HG03575 (cell line): ENCODE results near the gene DBNDD2.

ENCODE experiments used
- ATAC-seq: cut with Tn5 transposase; IDR thresholded peaks from one replicate; pipeline ENCODE4 v1.9.1; 2021; ENCODE audit not compliant: unreplicated experiment, insufficient number of reproducible peaks, low FRiP score; ENCODE audit errors: extremely low read depth

DBNDD2 gene, protein sequence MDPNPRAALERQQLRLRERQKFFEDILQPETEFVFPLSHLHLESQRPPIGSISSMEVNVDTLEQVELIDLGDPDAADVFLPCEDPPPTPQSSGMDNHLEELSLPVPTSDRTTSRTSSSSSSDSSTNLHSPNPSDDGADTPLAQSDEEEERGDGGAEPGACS

DNA sequence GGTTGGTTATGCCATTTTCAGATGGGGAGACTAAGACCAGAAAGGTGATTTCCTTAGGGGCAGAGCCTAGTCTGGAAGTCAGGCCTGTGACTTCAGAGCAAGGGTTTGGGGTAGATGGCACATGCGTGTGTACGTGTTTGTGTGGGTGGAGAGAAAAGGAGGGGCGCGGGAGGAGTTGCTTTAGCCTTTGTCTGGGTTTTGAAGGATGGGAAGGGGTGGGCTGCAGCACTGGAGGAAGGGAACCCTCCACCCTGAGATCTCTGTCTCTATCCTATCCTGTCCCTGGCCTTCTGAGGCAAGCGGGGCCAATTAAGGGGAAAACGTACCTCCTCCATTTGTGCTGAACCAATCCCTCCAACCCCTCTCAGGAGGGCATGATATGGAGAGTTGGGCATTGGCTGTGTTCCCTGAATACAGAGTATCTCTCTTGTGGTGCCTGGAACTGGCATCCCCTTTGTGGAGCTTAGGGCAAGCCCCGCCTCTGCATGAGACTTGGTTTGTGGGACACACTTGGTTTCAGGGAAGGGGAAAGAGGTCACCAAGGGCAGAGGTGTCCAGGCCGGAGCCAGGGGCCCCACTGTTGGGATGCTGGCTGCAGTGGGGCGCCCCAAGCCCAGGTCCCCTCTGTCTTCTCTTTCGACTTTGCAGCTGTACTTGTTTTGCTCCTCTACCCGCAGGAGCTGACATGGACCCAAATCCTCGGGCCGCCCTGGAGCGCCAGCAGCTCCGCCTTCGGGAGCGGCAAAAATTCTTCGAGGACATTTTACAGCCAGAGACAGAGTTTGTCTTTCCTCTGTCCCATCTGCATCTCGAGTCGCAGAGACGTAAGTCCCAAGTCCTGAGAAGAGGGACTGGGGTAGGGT, at the start of gene DBNDD2:
DBNDD2 (plus strand) TSS at position 507 of the 863 bp plus-strand sequence; CDS start at position 686, 179 bp downstream.
- ATAC-seq, result no peak

DNA sequence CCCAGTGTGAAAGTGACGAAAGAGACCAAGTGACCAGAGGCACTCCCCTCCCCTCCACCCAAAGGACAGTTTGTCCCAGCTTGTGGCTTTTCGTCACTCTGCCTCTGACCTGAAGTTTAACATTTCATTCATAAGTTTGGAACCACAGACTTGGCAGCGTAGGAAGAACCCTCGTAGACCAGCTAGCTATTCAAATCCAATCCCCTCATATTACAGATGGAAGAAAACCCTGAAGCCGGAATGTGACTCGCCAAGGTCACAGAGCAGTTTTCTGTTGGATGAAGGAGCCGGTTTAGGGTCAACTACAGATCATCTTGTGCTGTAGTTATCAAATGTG, 49.1 kb upstream of the DBNDD2 start:
- no peak for ATAC-seq

DNA sequence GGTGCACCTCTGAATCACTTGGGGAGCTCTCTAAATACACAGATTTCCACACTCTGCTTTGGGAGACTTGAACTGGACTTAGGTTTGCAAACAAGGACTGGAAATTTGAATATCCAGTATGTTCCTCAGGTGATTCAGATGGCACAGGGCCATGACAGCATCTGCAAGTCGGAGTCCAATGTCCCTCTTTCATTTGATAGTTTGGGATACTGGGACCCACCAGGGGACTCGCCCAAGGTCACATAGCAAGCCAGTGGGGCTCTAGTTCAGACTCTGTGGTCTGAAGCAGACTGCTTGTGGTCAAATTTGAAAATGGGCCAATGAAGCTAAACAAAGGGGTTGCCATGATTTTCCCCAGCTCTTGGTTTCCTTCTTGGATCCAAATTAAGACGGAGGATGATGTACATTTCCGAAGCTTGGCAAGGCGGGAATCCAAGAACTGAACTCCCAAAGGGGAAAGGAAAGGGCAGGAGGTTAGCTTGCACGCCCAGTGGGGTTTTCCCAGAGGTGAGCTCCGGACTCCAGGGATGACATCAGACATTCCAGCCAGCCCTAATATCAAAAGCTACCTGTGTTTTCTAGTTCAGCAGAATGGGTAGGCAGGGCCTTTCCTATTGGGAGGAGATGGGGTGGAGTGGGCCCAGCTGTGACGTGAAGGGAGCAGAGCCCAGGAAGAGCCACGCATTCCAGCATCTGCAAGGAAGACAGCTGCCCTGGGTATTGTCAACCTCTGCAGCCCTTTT, 48.5 kb upstream of the DBNDD2 start:
- ATAC-seq, result no peak

DNA sequence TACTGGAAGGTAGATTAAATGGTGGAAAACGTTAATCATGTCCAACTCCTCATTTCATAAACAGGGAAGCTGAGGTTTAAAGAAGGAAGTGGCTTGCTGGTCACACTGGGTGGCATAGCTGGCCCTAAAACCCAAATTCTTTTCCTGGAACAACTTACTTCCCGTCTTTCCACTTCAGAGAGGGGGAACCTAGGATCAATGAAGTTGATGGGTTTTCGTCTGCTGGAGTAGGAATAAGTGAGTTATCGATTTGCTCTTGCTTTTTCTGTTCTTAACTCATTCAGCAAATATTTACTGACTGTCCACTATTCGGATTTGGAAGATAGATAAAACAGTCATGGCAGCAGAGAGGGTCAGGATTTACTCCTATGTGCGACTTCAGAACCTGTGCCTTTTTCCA, 46.3 kb upstream of the DBNDD2 start:
- ATAC-seq, result no peak

DNA sequence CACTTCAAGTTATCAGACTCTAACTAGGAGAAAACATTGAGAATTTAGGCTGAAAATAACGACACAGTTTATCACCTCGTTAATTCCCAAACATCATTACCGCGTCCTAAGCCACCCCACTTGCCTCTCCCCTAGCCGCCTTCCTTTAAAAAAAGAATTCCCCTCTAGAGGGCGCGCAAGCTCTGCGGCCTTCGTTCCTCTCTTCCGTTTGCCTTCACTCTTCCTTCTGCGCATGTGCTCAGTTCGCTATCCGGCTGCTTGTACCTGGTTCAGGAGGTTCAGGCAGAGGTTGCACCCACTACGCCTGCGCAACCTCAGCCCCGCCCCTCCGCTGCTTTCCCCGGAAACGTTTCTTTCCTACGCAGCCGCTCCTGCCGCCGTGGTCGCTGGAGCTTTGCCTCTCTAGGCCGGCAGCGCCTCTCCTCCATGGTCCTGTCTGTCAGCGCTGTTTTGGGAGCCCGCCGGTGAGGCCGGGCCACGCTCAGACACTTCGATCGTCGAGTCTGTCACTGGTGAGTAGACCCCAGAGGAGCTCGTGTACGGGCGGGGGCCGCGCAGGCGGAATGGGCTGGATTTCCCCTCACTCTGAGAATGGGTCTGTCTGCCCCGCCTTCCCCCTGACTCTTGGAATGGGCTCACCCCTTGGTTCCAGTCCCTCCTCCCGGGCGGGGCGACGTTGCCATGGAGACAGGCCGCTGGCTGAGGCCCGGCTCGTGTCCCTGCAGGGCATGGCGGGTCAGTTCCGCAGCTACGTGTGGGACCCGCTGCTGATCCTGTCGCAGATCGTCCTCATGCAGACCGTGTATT, 45.1 kb upstream of the DBNDD2 start, which contains the start of gene SYS1:
SYS1 (plus strand) TSS at position 353 of the 807 bp plus-strand sequence; CDS start at position 729, 376 bp downstream.
- ATAC-seq, result peak; percentile 64

DNA sequence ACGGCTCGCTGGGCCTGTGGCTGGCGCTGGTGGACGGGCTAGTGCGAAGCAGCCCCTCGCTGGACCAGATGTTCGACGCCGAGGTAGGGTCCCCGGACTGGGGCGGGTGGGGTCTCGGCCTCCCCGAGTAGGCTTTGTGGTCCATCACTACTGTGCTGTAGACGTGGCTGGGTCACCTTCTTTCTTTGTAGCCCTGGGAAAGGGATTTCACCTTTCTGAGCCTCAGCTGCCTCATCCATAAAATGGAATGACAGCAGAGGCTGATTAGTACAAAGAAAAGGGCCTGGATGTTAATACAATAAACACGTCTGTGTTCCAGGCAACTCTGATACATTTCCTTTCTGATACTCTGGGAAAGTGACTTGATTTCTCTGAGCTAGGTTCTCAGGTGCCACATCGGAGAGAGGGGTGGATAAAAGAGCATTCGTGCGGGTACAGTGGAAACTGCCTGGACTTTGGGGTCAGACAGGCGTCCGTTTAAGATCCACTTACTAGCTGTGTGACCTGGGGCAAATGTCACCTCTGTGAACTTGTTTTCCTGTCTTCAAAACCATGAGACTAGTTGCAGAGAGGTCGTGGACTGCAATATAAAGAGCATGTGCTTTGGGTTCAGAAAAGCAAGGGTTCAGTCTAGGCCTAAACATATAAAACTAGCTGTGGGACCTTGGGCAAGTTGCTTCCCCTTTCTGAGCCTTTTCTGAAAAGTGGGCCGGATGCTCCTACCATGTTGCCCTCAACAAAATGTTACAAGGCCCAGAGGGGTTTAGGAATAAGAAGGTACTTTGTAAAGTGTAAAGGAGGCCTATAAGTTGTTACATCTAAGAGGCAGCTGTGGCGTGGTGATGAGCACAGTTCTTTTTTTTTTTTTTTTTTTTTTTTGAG, 44.2 kb upstream of the DBNDD2 start:
- no peak for ATAC-seq

DNA sequence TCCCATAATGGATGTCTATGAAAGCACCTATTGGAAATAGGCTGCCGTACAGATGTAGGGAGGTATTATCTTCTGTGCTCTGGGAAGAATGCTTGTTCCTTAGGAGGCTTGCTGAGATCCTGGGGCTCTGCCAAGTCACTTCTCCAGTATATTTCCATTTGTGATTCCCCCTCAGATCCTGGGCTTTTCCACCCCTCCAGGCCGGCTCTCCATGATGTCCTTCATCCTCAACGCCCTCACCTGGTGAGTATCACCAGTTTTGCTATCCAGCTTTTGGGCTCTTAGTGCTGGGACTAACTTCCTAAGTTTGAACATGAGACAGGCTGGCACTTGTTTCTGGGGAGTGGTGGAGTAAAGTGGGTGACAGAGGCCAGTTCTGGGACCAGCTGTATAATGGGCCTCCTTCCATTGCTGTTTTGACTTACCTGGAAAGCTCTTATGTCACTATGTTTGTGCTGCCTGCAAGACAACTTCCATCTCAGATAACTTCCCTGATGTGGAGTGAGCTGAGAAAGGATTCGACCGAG, 42.6 kb upstream of the DBNDD2 start:
- ATAC-seq, result no peak

DNA sequence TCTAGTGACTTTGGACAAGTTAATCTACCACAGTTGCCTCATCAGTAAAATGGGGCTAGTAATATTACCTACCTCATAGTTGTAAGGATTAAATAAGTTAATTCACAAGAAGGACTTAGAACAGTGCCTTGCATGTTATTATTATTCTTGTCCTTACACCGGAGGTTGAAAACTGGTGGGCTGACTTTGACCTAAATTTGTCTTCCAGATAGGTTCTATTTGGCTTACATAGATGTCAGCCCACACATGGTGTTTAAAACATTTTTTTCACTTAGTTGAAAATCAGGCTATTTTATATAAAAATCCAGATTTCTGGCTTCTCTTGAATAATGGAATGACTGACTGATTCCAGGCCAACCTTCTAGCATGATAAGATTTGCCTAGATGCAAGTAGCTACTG, 41.9 kb upstream of the DBNDD2 start:
- no peak for ATAC-seq

DNA sequence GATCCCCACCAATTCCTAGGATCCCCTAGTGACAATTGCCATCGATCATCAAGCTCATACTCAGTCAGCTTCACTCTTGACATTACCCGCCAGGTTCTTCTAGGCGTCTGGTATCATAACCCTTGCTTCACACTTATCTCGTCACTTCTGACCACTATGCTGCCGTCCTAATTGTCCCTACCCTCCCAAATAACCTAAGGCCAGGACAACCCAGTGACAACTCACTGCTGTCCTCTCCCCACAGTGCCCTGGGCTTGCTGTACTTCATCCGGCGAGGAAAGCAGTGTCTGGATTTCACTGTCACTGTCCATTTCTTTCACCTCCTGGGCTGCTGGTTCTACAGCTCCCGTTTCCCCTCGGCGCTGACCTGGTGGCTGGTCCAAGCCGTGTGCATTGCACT, 41.5 kb upstream of the DBNDD2 start:
- no peak for ATAC-seq

DNA sequence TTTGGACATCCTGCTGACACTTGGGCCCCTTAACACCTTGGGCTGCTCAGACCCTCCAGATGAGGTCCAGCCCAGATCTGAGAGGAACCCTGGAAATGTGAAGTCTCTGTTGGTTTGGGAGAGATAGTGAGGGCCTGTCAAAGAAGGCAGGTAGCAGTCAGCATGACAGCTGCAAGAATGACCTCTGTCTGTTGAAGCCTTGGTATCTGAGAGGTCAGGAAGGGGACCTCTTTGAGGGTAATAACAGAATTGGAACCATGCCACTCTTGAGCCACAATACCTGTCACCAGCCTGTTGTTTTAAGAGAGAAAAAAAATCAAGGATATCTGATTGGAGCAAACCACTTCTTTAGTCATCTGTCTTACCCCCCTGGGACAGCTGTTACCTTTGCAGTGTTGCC, 41.0 kb upstream of the DBNDD2 start:
- no peak for ATAC-seq

DNA sequence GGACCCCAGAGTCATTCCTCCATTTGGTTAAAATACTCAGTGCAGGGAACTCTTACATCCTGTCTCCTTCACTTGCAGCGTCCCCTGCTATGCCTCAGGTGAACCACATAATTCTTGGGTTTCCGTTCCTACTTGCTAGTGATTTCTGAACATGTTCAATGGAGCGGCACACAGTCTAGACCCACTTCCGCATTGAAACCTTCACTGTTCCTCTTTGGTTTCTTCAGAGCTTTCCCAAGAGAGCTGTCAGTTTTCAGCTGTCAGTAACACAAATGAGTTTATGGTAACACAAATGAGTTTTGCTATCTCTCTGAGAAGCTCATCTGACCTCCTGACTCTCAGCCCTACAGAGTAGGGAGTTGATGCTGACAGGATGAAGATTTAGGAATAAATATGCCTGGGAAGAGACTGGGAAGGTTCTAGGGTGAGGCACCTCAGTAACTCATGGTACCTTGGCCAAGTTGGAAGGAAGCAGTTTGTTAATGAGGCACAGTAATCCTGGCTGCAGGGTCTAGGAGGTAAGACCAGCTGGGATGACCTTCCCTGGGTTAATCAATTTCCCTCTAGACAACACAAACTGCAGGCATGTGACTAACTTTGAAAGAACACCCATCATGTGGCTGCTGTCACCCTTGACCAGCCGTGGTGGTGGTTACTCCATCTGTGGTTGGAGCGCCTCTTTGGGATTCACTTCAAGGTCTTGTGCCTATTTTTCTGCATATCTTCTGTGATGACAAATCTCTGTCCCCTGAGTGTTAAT, 39.7 kb upstream of the DBNDD2 start:
- peak; percentile 48 for ATAC-seq

DNA sequence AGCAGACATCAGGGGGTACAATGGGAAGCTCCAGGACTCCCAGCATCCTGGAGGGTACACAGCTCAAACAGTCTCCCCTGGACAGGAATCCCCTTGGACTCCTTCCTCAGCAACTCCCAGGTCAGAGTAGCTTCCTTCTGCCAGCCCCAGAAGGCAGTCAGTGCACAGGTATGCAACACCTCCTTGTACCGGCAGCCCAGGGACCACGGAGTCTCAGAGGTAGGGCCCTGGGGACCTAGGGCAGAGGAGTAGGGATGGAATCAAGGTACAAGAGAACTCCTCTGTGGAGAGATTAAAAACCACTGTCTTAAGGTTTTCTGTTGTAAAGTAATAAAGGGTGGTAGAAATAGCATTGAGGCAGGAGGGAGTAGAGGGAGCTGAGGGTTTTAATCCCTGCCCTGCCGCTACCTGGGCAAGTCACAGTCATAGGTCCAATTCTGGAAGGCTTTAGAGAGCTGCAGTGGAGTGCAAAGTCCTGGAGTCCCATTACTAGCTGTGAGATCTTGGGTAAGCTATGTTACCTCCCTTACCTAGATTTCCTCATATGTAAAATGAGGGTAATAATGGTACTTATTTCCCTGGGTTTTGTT, 37.4 kb upstream of the DBNDD2 start:
- ATAC-seq, result no peak

DNA sequence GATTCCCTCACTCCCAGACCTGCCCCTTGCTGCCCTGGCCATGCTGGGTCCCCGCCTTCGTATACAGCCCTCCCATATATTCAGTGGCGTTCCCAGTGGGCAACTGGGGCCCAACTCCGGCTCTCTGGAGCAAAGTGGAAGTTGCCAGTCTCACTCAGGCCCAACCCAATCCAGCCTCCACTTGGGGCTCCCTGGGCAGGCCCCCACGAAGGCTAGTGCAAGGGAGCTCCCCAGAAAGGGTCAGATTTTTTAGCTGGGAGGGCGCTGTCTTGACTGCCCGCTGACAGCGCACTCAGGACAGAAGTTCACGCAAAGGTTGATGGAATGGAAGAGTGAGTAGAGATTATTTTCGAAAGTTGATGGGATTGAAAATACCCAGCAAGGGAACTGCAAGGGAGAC, 35.8 kb upstream of the DBNDD2 start:
- no peak for ATAC-seq

DNA sequence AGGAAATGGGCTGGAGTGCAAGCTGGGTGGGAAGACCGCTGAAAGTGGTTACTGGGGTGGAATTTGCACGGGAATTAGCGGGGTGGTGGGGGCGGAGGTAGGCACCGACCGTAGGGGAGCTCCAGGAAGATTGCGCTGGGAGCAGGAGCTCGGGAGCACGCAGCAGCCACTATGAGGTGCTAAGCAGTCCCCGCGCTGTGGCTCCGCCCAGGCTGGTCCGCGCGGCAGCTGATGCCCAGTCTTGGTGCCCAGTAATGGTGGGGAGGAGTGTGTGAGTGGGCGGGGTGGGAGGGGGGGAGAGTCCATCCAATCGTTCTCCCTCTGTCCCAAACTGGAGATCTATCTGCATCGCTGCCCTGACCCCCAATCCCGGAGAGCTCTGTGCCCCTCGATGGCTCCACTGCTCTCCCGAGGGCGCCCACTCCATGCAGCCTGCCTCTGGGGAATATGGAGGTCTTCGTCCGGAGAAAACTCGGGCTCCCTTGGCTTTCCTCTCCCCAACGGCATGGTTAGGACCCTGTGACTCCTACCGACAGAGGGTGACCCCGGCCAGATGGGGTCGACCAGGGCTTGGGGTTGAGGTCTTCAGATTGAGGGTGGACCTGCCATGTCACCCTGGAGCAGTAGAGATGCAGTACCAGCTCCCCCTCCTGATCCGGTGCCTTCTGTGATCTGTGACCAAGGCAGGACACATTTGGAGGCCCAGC, 35.3 kb upstream of the DBNDD2 start:
- ATAC-seq, result no peak

DNA sequence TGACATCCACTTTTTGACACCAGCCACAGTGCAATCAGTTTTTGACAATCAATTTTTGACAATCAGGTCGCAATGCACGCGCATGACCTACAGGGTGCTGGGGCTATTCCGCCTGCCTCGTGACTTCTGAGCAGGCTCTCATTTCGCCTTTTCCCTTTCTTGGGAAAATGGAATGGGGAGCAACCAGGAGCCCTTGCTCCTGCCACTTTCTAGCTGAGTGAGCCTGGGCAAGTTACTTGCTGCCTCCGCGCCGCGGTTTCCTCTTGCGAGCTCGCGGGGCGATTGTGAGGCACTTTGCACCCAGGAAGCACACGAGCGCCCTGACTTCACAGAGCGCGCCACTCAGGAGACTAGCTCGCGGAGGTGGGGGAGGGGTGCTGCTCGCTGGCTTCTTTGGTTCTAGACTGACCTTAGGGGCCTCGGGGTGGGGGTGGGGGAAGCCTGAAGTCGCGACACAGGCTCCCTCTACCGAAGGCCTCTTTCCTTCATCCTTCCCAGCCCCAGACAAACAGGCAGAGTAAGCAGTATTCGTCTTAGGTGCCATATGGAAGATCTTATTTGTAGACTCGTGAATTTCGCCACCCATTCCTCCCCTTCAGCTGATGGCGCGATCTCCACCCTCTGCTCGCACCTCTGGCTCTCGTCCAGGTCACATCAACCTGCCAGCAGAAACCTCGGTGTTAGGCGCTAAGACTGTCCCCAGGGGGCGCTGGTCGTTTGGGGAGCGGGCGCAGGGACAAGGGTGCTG, 34.6 kb upstream of the DBNDD2 start:
- no peak for ATAC-seq

DNA sequence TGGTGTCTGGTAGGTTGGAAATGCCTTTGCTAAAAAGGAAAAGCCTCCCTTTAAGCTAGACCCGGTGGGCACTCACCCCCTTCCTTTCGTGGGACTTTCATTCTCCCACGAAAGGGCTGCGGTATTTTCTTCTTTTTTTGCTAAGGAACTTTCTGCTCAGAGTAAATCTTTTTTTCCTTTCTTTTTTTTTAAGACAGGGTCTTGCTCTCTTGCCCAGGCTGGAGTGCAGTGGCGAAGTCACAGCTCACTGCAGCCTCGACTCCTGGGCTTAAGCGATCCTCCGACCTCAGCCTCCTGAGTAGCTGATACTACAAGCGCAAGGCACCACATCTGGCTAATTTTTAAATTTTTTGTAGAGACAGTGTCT, 34.0 kb upstream of the DBNDD2 start:
- ATAC-seq, result no peak
